ENCODE measurements around the gene CTNNA2.

The CTNNA2 gene

DNA sequence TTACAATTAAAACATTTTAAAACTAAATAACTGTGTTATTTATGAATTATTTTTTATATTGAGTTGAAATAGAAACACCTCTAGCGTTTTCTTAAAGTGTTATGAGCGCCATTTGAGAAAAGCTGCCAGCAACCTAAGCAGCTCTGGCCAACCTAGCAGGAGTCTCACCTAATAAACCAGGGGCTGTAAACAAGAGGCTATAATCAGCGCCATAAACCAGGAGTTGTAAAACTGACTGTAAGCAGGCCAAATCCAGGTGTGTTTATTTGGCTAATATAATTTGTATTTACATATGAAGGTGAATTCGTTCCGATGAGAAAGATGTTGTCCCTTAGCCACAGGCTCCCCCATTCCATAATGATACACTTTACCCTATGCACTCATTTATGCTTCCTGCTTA lies 757.0 kb downstream of the CTNNA2 start:
- TF ChIP-seq, protein P1, sequence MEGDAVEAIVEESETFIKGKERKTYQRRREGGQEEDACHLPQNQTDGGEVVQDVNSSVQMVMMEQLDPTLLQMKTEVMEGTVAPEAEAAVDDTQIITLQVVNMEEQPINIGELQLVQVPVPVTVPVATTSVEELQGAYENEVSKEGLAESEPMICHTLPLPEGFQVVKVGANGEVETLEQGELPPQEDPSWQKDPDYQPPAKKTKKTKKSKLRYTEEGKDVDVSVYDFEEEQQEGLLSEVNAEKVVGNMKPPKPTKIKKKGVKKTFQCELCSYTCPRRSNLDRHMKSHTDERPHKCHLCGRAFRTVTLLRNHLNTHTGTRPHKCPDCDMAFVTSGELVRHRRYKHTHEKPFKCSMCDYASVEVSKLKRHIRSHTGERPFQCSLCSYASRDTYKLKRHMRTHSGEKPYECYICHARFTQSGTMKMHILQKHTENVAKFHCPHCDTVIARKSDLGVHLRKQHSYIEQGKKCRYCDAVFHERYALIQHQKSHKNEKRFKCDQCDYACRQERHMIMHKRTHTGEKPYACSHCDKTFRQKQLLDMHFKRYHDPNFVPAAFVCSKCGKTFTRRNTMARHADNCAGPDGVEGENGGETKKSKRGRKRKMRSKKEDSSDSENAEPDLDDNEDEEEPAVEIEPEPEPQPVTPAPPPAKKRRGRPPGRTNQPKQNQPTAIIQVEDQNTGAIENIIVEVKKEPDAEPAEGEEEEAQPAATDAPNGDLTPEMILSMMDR (IDR thresholded peaks at IDR 0.05; ENCODE audit: control insufficient read depth, extremely low read depth, insufficient read depth) = no peak
- DNase-seq (ENCODE audit: low read depth) = peak; percentile 86
- H3K4me3 ChIP-seq (ENCODE audit: low read depth, low read length) = no peak overlapping the region

DNA sequence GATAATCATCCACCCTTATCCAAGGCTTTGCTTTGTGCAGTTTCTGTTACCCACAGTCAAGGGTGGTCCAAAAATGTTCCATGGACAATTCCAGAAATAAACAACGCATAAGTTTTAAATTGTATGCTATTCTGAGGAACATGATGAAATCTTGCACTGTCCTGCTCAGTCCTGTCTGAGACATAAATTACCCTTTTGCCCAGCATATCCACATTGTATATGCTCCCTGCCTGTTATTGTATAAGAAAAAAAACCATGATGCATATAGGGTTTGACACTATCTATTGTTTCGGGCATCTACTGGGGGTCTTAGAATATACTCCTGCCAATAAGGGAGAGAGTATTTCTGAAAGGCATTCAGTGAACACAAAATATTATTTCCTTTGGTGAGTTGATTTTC lies 767.7 kb downstream of the CTNNA2 start:
- no peak overlapping the region for H3K4me3 ChIP-seq (ENCODE audit: low read depth, low read length)
- no peak for DNase-seq (ENCODE audit: low read depth)
- TF ChIP-seq, protein P1 (IDR thresholded peaks at IDR 0.05; ENCODE audit: control insufficient read depth, extremely low read depth, insufficient read depth) = no peak

DNA sequence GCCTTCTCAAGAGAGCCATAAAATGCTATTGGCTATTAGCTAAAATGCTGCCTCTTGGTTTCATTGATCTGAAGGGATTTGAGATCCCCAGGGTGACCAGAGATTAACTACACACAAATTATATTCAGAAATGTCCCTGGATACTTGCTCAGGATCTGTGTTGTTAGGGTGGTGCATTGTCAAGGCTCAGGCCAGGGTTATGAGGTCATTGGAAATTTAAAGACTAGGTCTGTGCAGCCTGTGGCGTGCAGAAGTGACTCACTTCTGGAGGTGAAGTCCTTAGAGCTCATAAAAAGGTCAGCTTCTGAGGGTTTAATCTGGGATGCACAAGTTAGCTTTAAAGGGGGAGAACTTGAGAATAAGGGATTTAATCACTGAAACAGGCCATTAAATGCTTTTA lies 768.2 kb downstream of the CTNNA2 start:
- no peak overlapping the region for H3K4me3 ChIP-seq (ENCODE audit: low read depth, low read length)
- no peak for DNase-seq (ENCODE audit: low read depth)
- TF ChIP-seq, protein P1 (IDR thresholded peaks at IDR 0.05; ENCODE audit: control insufficient read depth, extremely low read depth, insufficient read depth) = no peak

DNA sequence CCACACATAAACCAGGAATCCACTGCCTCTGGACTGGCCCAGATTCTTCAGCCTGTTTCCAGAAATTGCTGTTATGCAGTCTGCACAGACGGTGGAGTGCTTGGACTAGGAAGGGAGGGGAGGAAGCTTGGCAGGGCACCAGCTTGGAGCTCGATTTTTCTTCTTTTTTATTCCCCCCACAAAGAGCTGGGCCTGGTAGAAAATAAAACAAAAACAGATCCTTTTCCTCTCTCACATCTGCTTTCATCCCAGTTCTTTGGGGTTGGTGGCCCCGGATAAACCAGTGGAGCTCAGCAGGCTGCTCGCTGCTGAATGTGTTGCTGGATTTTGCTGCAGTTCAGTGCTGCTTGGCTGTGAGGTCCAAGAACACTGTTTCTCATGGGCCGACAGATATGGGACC lies 775.7 kb downstream of the CTNNA2 start:
- DNase-seq (ENCODE audit: low read depth) = no peak
- no peak overlapping the region for H3K4me3 ChIP-seq (ENCODE audit: low read depth, low read length)
- TF ChIP-seq, protein P1 (IDR thresholded peaks at IDR 0.05; ENCODE audit: control insufficient read depth, extremely low read depth, insufficient read depth) = peak; percentile 64

DNA sequence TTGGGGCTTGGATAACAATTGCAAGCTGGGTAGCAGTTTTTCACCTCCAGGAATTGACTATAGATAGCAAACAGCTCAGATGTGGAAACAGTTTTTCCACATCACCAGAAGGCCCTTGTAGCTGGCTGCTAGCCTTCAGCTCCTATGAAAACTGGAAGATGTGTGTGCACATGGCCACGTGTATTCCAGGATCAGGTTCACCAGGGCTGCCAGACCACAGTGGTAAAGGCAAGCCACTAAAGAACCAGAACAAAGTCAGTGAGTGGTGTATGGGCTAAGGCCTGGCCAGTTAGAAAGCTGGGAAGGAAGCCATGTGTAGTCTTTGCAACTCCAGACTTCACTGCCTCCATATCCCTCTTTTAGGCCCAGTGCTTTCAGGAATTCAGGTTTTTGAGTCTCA lies 778.8 kb downstream of the CTNNA2 start:
- no peak for DNase-seq (ENCODE audit: low read depth)
- TF ChIP-seq, protein P1 (IDR thresholded peaks at IDR 0.05; ENCODE audit: control insufficient read depth, extremely low read depth, insufficient read depth) = no peak
- H3K4me3 ChIP-seq (ENCODE audit: low read depth, low read length) = no peak overlapping the region

DNA sequence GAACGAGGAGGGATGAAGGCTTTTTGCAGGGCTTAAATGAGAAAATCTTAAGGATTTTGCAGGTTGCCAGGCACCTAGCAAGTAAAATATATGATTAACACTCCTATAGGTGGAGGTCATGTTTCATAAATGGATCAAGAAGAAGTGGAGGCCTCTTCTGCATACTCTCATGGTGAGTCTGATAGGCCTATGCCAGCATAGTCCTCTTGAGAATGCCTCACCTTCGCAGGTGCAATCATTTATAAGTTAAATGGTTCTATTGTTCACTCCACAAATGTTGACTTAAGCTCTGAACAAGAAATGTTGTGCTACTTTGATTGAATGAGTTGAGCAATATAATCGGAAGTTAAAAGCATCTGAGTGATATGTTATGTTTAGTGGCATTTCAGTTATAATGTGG lies 779.6 kb downstream of the CTNNA2 start:
- H3K4me3 ChIP-seq (ENCODE audit: low read depth, low read length) = no peak overlapping the region
- TF ChIP-seq, protein P1 (IDR thresholded peaks at IDR 0.05; ENCODE audit: control insufficient read depth, extremely low read depth, insufficient read depth) = no peak
- DNase-seq (ENCODE audit: low read depth) = no peak

DNA sequence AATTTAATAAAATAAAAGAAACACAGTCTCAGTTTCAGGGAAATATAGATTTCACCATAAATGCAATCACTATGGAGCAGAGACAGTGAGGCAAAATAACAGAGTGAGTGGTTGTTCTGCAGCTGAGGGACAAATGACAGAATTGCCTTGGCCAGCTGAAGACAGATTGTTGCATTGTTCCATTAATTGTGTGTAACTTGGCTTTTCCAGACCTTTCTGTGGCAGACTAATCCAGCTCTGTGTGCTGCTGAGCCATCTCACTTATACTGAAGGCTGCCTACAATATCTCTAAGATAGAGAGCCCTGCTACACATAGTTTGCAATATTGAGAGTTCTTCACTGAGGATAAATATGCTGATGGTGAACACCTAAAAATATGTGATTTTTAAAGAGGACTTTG lies 780.2 kb downstream of the CTNNA2 start:
- no peak for DNase-seq (ENCODE audit: low read depth)
- H3K4me3 ChIP-seq (ENCODE audit: low read depth, low read length) = no peak overlapping the region
- TF ChIP-seq, protein P1 (IDR thresholded peaks at IDR 0.05; ENCODE audit: control insufficient read depth, extremely low read depth, insufficient read depth) = no peak

Measured in LNCaP clone FGC (cell line).